WTC11 (cell line): ENCODE results near the gene BMP6. TPM values are rescaled to one million over a fixed set of nuclear protein-coding genes. Genes with fewer than 3 reads are reported as not detected.

Source experiments
- ATAC-seq: fragments of 200-7000 bp; cut with Tn5 transposase; 2 replicates; pipeline ENCODE4 v1.10.0; 2021; ENCODE audit warnings: mild to moderate bottlenecking, moderate library complexity
- CTCF ChIA-PET: fragments of 300-600 bp; sonication (Branson Sonifier 250); formaldehyde crosslinking; loops from one replicate; lab custom pipeline; 2021; ENCODE audit warnings: antibody characterized with exemption; lab: Charles Lee
- POLR2A ChIA-PET: fragments of 350-600 bp; sonication (Branson Sonifier 250); formaldehyde crosslinking; loops from one replicate; lab custom pipeline; 2021; ENCODE audit warnings: antibody characterized with exemption; lab: Charles Lee
- DNase-seq: peaks from one replicate; pipeline ENCODE4 v3.0.0; 2021; ENCODE audit warnings: low spot score
- H3K27ac Mint-ChIP-seq: 2 replicates; pipeline ENCODE4 v1.8.0; 2021; ENCODE audit warnings: mixed read lengths
- H3K27me3 Mint-ChIP-seq: 2 replicates; pipeline ENCODE4 v1.8.0; 2021; ENCODE audit warnings: low read depth, mild to moderate bottlenecking, moderate library complexity, mixed read lengths
- H3K36me3 Mint-ChIP-seq: 2 replicates; pipeline ENCODE4 v1.8.0; 2021; ENCODE audit warnings: mixed read lengths
- H3K4me1 Mint-ChIP-seq: 2 replicates; pipeline ENCODE4 v1.8.0; 2022; ENCODE audit warnings: mixed read lengths
- H3K4me3 Mint-ChIP-seq: 2 replicates; pipeline ENCODE4 v1.8.0; 2021; ENCODE audit warnings: mild to moderate bottlenecking, moderate library complexity, mixed read lengths
- H3K9me3 Mint-ChIP-seq: 2 replicates; pipeline ENCODE4 v1.8.0; 2021; ENCODE audit warnings: mixed read lengths
- ATF2 ChIP-seq: sonication (generic); formaldehyde crosslinking; IDR thresholded peaks from 2 replicates; pipeline ENCODE4 v1.8.1; 2022; ENCODE audit warnings: low read depth, missing genetic modification reagents, borderline replicate concordance
- CREM ChIP-seq: sonication (generic); formaldehyde crosslinking; IDR thresholded peaks from 2 replicates; pipeline ENCODE4 v1.8.1; 2022; ENCODE audit warnings: mild to moderate bottlenecking, missing genetic modification reagents, moderate library complexity
- ESRRA ChIP-seq: sonication (generic); formaldehyde crosslinking; IDR thresholded peaks from 2 replicates; pipeline ENCODE4 v1.8.1; 2022; ENCODE audit warnings: mild to moderate bottlenecking, missing genetic modification reagents, borderline replicate concordance
- FOXJ3 ChIP-seq: sonication (generic); formaldehyde crosslinking; IDR thresholded peaks from 2 replicates; pipeline ENCODE4 v1.9.0; 2021; ENCODE audit warnings: missing genetic modification reagents, mild to moderate bottlenecking, borderline replicate concordance
- FOXP4 ChIP-seq: sonication (generic); formaldehyde crosslinking; IDR thresholded peaks from 2 replicates; pipeline ENCODE4 v1.8.0; 2022; ENCODE audit warnings: mild to moderate bottlenecking, missing genetic modification reagents
- GABPB1 ChIP-seq: sonication (generic); formaldehyde crosslinking; IDR thresholded peaks from 2 replicates; pipeline ENCODE4 v1.8.1; 2023; ENCODE audit warnings: mild to moderate bottlenecking, missing genetic modification reagents
- HMGA2 ChIP-seq: fragments of 250-450 bp; sonication (Bioruptor Pico); IDR thresholded peaks from 2 replicates; pipeline ENCODE4 v1.4.0; 2021; ENCODE audit warnings: mild to moderate bottlenecking, moderate library complexity
- MYBL2 ChIP-seq: sonication (generic); formaldehyde crosslinking; IDR thresholded peaks from 2 replicates; pipeline ENCODE4 v1.8.1; 2023; ENCODE audit warnings: mild to moderate bottlenecking, moderate library complexity, missing genetic modification reagents
- OVOL2 ChIP-seq: fragments of 250-450 bp; sonication (Bioruptor Pico); IDR thresholded peaks from 2 replicates; pipeline ENCODE4 v1.9.0; 2021; ENCODE audit warnings: mild to moderate bottlenecking, borderline replicate concordance
- RELA ChIP-seq: sonication (generic); formaldehyde crosslinking; IDR thresholded peaks from 2 replicates; pipeline ENCODE4 v1.8.1; 2022; ENCODE audit warnings: missing genetic modification reagents, mild to moderate bottlenecking, borderline replicate concordance
- SMAD3 ChIP-seq: sonication (generic); formaldehyde crosslinking; IDR thresholded peaks from 2 replicates; pipeline ENCODE4 v1.8.0; 2022; ENCODE audit warnings: missing genetic modification reagents, mild to moderate bottlenecking, borderline replicate concordance
- TCF7 ChIP-seq: sonication (generic); formaldehyde crosslinking; IDR thresholded peaks from 2 replicates; pipeline ENCODE4 v1.8.0; 2022; ENCODE audit warnings: mild to moderate bottlenecking, low read depth, missing genetic modification reagents, moderate library complexity
- TP53 ChIP-seq: sonication (generic); formaldehyde crosslinking; IDR thresholded peaks from 2 replicates; pipeline ENCODE4 v1.8.1; 2023; ENCODE audit warnings: mild to moderate bottlenecking, missing genetic modification reagents
- ZBTB21 ChIP-seq: sonication (generic); formaldehyde crosslinking; IDR thresholded peaks from 2 replicates; pipeline ENCODE4 v1.8.1; 2023; ENCODE audit warnings: mild to moderate bottlenecking, missing genetic modification reagents, borderline replicate concordance
- ZNF121 ChIP-seq: sonication (generic); formaldehyde crosslinking; IDR thresholded peaks from 2 replicates; pipeline ENCODE4 v1.8.0; 2023; ENCODE audit warnings: missing genetic modification reagents
- ZNF219 ChIP-seq: sonication (generic); formaldehyde crosslinking; IDR thresholded peaks from 2 replicates; pipeline ENCODE4 v1.8.0; 2023; ENCODE audit warnings: missing genetic modification reagents, mild to moderate bottlenecking, borderline replicate concordance
- ZNF317 ChIP-seq: sonication (generic); formaldehyde crosslinking; IDR thresholded peaks from 2 replicates; pipeline ENCODE4 v1.8.1; 2023; ENCODE audit warnings: low read depth, mild to moderate bottlenecking, moderate library complexity, missing genetic modification reagents, borderline replicate concordance
- ZNF423 ChIP-seq: fragments of 250-450 bp; sonication (Bioruptor Pico); IDR thresholded peaks from 2 replicates; pipeline ENCODE4 v2.1.2; 2022; ENCODE audit warnings: mild to moderate bottlenecking, moderate library complexity
- total RNA-seq: library from RNA; stranded (reverse); gene quantifications from 3 replicates; pipeline ENCODE4 v1.2.3, GENCODE V29; 2021
- TF ChIP-seq, protein P1 (sequence below): sonication (generic); formaldehyde crosslinking; IDR thresholded peaks from 2 replicates; pipeline ENCODE4 v1.8.0; 2023; ENCODE audit warnings: mild to moderate bottlenecking, missing genetic modification reagents
- TF ChIP-seq, protein P2 (sequence below): sonication (generic); formaldehyde crosslinking; IDR thresholded peaks from 2 replicates; pipeline ENCODE4 v1.8.1; 2023; ENCODE audit warnings: mild to moderate bottlenecking, missing genetic modification reagents, moderate library complexity

The BMP6 gene
- total RNA-seq, 1 experiment from 2014 or later = 1.0 TPM

- no peak for TF ChIP-seq SMAD3 (CRISPR knock-in tag)
- no peak for TF ChIP-seq FOXJ3 (CRISPR knock-in tag)
- TF ChIP-seq TP53 = no peak
- TF ChIP-seq CREM (CRISPR knock-in tag) = no peak
- ChIA-PET POLR2A (no interaction called here), CTCF (interaction anchor here (0.7 to 0.8 kb wide), 2 partner anchors 78 to 92 kb away, joined by 3 read pairs; no protein-coding TSS in a partner anchor)
- Mint-ChIP-seq H3K27ac (no peak overlapping the region), H3K36me3 (no peaks in the 10 kb centered on the region), H3K4me3 (no peak overlapping the region), H3K9me3 (no peaks in the 10 kb centered on the region), H3K4me1 (peaks cover 2% of the 10 kb centered on the region), H3K27me3 (no peaks in the 10 kb centered on the region; the same call in 1 of the 2 replicates)
- ATAC-seq (no peak), DNase-seq (no peak)
Measured at GRCh38 chr6:7914311-7914710, 188.4 kb downstream of the BMP6 start.

- Mint-ChIP-seq H3K4me1 (no peaks in the 10 kb centered on the region), H3K4me3 (no peak overlapping the region), H3K36me3 (no peaks in the 10 kb centered on the region), H3K9me3 (no peaks in the 10 kb centered on the region), H3K27ac (no peak overlapping the region), H3K27me3 (no peaks in the 10 kb centered on the region; the same call in 1 of the 2 replicates)
- TF ChIP-seq FOXJ3 (CRISPR knock-in tag) = no peak
- TF ChIP-seq ZNF317 (CRISPR knock-in tag) = no peak
- TF ChIP-seq OVOL2 = no peak
- no peak for TF ChIP-seq GABPB1
- POLR2A ChIA-PET = no interaction called here
- CTCF ChIA-PET = interaction anchor here (0.8 kb wide), 1 partner anchor 77 kb away, joined by 3 read pairs; no protein-coding TSS in a partner anchor
- ATAC-seq = no peak
- DNase-seq = no peak
Measured at GRCh38 chr6:7914991-7915789, 189.3 kb downstream of the BMP6 start.

DNA sequence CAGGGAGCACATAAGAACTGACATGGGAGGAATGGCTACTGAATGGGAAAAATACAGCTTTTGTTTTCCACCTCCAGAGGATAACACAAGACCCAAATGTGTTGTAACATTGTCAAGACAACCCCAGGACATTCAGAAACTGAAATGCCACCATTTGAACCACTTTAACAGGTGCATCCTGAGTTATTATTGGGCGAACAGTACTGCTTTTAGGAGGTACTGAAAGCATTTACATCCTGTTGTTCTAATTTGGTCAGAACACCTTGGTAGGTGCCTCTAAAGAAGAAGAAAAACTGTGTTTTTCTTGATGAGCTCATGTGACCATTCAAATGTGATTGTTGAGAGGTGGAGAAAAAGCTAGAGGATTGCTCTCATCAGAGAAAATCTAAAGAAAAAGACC is 191.1 kb downstream of the BMP6 start:
- Mint-ChIP-seq H3K4me1 (no peaks in the 10 kb centered on the region), H3K27me3 (no peaks in the 10 kb centered on the region), H3K27ac (no peak overlapping the region), H3K4me3 (no peak overlapping the region), H3K36me3 (no peaks in the 10 kb centered on the region), H3K9me3 (no peaks in the 10 kb centered on the region)
- TF ChIP-seq HMGA2 = no peak
- TF ChIP-seq ZBTB21 (CRISPR knock-in tag) = no peak
- no peak for TF ChIP-seq ZNF219 (CRISPR knock-in tag)
- TF ChIP-seq, protein P1, sequence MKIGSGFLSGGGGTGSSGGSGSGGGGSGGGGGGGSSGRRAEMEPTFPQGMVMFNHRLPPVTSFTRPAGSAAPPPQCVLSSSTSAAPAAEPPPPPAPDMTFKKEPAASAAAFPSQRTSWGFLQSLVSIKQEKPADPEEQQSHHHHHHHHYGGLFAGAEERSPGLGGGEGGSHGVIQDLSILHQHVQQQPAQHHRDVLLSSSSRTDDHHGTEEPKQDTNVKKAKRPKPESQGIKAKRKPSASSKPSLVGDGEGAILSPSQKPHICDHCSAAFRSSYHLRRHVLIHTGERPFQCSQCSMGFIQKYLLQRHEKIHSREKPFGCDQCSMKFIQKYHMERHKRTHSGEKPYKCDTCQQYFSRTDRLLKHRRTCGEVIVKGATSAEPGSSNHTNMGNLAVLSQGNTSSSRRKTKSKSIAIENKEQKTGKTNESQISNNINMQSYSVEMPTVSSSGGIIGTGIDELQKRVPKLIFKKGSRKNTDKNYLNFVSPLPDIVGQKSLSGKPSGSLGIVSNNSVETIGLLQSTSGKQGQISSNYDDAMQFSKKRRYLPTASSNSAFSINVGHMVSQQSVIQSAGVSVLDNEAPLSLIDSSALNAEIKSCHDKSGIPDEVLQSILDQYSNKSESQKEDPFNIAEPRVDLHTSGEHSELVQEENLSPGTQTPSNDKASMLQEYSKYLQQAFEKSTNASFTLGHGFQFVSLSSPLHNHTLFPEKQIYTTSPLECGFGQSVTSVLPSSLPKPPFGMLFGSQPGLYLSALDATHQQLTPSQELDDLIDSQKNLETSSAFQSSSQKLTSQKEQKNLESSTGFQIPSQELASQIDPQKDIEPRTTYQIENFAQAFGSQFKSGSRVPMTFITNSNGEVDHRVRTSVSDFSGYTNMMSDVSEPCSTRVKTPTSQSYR (CRISPR knock-in tag) = no peak
- TF ChIP-seq RELA = no peak
- TF ChIP-seq GABPB1 = no peak
- TF ChIP-seq, protein P2, sequence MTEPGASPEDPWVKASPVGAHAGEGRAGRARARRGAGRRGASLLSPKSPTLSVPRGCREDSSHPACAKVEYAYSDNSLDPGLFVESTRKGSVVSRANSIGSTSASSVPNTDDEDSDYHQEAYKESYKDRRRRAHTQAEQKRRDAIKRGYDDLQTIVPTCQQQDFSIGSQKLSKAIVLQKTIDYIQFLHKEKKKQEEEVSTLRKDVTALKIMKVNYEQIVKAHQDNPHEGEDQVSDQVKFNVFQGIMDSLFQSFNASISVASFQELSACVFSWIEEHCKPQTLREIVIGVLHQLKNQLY (CRISPR knock-in tag) = no peak
- TF ChIP-seq ZNF121 = no peak
- CTCF ChIA-PET = interaction anchor here (1.0 kb wide), 1 partner anchor 75 kb away, joined by 3 read pairs; no protein-coding TSS in a partner anchor
- ATAC-seq (no peak), DNase-seq (no peak)
- POLR2A ChIA-PET = no interaction called here

GRCh38 chr6:7917729-7918128 is 191.8 kb downstream of the BMP6 start:
- DNase-seq (no peak), ATAC-seq (no peak)
- no peaks in the 10 kb centered on the region for H3K36me3 Mint-ChIP-seq
- no peaks in the 10 kb centered on the region for H3K27me3 Mint-ChIP-seq
- H3K4me3 Mint-ChIP-seq = no peak overlapping the region
- H3K27ac Mint-ChIP-seq = no peak overlapping the region
- no peaks in the 10 kb centered on the region for H3K4me1 Mint-ChIP-seq
- ChIA-PET POLR2A (no interaction called here), CTCF (interaction anchor here (1.0 kb wide), 1 partner anchor 74 kb away, joined by 3 read pairs; no protein-coding TSS in a partner anchor)
- H3K9me3 Mint-ChIP-seq = no peaks in the 10 kb centered on the region
- TF ChIP-seq MYBL2 (no peak), FOXP4 (no peak), ATF2 (CRISPR knock-in tag) (no peak), TCF7 (CRISPR knock-in tag) (no peak), ZNF423 (CRISPR knock-in tag) (no peak), ESRRA (no peak)
